ENCODE measurements around the gene DUSP1.

Gene DUSP1

DNA sequence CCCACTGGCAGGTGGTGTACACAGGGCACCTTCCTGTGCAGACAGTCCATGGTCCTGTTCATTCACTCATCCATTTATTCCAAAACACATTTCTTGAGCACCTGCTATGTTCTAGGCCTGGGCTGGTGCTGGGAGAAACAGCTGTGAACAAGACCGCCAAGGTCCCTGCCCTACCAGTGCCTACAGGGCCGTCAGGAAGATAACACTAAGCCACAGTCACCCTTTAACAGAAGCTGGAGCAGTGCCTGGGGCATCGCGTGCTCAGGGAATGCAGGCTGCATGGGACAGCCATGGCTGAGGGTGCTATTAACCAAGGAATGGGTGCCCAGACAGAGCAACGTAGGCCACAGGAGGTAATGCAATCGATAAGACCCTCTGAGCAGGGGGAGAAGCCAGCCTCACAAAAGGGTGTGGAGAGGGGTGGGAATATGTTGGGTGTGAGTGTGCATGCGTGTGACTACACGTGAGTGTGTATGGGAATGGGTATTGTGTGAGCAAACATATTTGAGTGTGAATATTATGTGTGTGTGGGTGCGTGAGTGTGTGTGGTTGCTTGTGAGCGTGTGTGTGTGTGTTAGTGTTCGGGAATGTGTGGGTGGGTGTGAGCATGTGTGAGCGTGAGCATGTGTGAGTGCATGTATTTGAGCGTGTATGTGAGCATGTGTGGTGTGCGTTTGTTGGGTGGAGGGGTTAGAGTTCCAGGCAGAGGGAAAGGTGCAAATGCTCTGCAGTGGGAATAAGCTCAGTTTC, 19.1 kb downstream of the DUSP1 start:
- Histone ChIP-seq H3K4me3 (ENCODE audit: insufficient read depth, low read depth, low read length, poor library complexity, severe bottlenecking) (no peak overlapping the region), H3K27ac (ENCODE audit: insufficient read depth, low read length, poor library complexity, severe bottlenecking) (no peak overlapping the region)

GRCh38 chr5:172749881-172750633, 20.9 kb downstream of the DUSP1 start:
- DNase-seq: no peak
- no peaks in the 10 kb centered on the region for H3K36me3 ChIP-seq (ENCODE audit: control insufficient read depth, insufficient read depth, low read length)
- H3K4me1 ChIP-seq (ENCODE audit: control insufficient read depth, insufficient read depth, low read length, poor library complexity, severe bottlenecking): no peaks in the 10 kb centered on the region
- no peaks in the 10 kb centered on the region for H3K9me3 ChIP-seq (ENCODE audit: control insufficient read depth, low read length)
- no peak overlapping the region for H3K27ac ChIP-seq (ENCODE audit: insufficient read depth, low read length, poor library complexity, severe bottlenecking)
- H3K4me3 ChIP-seq (ENCODE audit: insufficient read depth, low read depth, low read length, poor library complexity, severe bottlenecking): no peak overlapping the region
- no peaks in the 10 kb centered on the region for H3K27me3 ChIP-seq (replicated peaks; ENCODE audit: control insufficient read depth, insufficient read depth, low read length, poor library complexity, severe bottlenecking)

More for the DNA sequence above, 19.1 kb downstream of the DUSP1 start:
- Histone ChIP-seq H3K27me3 (replicated peaks; ENCODE audit: control insufficient read depth, insufficient read depth, low read length, poor library complexity, severe bottlenecking) (no peaks in the 10 kb centered on the region), H3K4me1 (ENCODE audit: control insufficient read depth, insufficient read depth, low read length, poor library complexity, severe bottlenecking) (no peaks in the 10 kb centered on the region), H3K9me3 (ENCODE audit: control insufficient read depth, low read length) (no peaks in the 10 kb centered on the region), H3K36me3 (ENCODE audit: control insufficient read depth, insufficient read depth, low read length) (no peaks in the 10 kb centered on the region)
- no peak for DNase-seq

DNA sequence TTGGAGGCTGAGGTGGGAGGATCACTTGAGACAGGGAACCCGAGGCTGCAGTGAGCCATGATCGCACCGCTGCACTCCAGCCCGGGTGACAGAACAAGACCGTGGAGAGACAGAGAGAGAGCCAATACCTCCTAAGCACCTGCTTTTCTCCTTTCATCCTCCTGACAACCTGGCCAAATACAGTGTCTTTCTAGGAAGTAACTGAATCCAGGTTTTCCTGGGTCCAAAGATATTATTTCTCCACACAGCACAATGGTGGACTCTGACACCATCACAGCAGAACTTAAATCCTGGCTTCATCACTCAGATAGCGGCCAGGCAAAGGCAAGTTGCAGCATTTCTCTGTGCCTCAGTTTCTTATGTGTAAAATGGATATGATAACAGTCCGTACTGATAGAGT, 21.9 kb downstream of the DUSP1 start:
- no peak for DNase-seq
- H3K27ac ChIP-seq (ENCODE audit: insufficient read depth, low read length, poor library complexity, severe bottlenecking): no peak overlapping the region
- H3K9me3 ChIP-seq (ENCODE audit: control insufficient read depth, low read length): no peaks in the 10 kb centered on the region

DNA sequence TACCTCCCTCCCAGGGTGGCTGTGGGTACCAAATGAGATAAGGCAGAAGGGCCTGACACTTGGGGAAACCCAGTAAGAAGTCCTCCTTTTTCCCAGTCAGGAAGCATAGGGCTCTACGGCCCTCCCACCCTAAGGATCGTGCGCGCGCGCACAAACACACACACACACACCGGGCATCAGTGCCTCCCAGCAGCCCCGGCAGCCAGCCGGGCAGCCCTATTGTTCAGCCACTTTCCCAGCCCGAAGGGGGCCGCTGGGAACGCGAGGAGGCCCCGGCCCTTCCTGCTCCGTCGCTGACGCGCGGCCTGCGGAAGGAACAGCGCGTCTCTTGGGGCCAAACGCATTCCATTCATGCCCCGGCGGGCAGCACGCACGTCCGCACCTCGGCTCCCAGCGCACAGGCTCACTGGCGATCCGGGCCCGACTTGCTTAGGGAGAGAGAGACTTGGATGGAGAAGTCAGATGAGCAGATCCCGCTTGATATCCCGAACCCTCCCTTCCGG, 22.6 kb downstream of the DUSP1 start:
- H3K27ac ChIP-seq (ENCODE audit: insufficient read depth, low read length, poor library complexity, severe bottlenecking): no peak overlapping the region
- H3K9me3 ChIP-seq (ENCODE audit: control insufficient read depth, low read length): no peaks in the 10 kb centered on the region
- H3K4me1 ChIP-seq (ENCODE audit: control insufficient read depth, insufficient read depth, low read length, poor library complexity, severe bottlenecking): no peaks in the 10 kb centered on the region
- H3K27me3 ChIP-seq (replicated peaks; ENCODE audit: control insufficient read depth, insufficient read depth, low read length, poor library complexity, severe bottlenecking): no peaks in the 10 kb centered on the region
- no peaks in the 10 kb centered on the region for H3K36me3 ChIP-seq (ENCODE audit: control insufficient read depth, insufficient read depth, low read length)
- H3K4me3 ChIP-seq (ENCODE audit: insufficient read depth, low read depth, low read length, poor library complexity, severe bottlenecking): no peak overlapping the region
- DNase-seq: no peak

More for the DNA sequence above, 21.9 kb downstream of the DUSP1 start:
- no peaks in the 10 kb centered on the region for H3K27me3 ChIP-seq (replicated peaks; ENCODE audit: control insufficient read depth, insufficient read depth, low read length, poor library complexity, severe bottlenecking)
- no peak overlapping the region for H3K4me3 ChIP-seq (ENCODE audit: insufficient read depth, low read depth, low read length, poor library complexity, severe bottlenecking)
- no peaks in the 10 kb centered on the region for H3K36me3 ChIP-seq (ENCODE audit: control insufficient read depth, insufficient read depth, low read length)
- H3K4me1 ChIP-seq (ENCODE audit: control insufficient read depth, insufficient read depth, low read length, poor library complexity, severe bottlenecking): no peaks in the 10 kb centered on the region

GRCh38 chr5:172747471-172747870, 23.5 kb downstream of the DUSP1 start:
- H3K36me3 ChIP-seq (ENCODE audit: control insufficient read depth, insufficient read depth, low read length): no peaks in the 10 kb centered on the region
- no peak for DNase-seq
- H3K4me3 ChIP-seq (ENCODE audit: insufficient read depth, low read depth, low read length, poor library complexity, severe bottlenecking): no peak overlapping the region
- no peaks in the 10 kb centered on the region for H3K4me1 ChIP-seq (ENCODE audit: control insufficient read depth, insufficient read depth, low read length, poor library complexity, severe bottlenecking)
- H3K9me3 ChIP-seq (ENCODE audit: control insufficient read depth, low read length): no peaks in the 10 kb centered on the region
- no peak overlapping the region for H3K27ac ChIP-seq (ENCODE audit: insufficient read depth, low read length, poor library complexity, severe bottlenecking)
- no peaks in the 10 kb centered on the region for H3K27me3 ChIP-seq (replicated peaks; ENCODE audit: control insufficient read depth, insufficient read depth, low read length, poor library complexity, severe bottlenecking)

- Histone ChIP-seq H3K4me1 (ENCODE audit: control insufficient read depth, insufficient read depth, low read length, poor library complexity, severe bottlenecking) (no peaks in the 10 kb centered on the region), H3K27ac (ENCODE audit: insufficient read depth, low read length, poor library complexity, severe bottlenecking) (no peak overlapping the region), H3K4me3 (ENCODE audit: insufficient read depth, low read depth, low read length, poor library complexity, severe bottlenecking) (no peak overlapping the region), H3K27me3 (replicated peaks; ENCODE audit: control insufficient read depth, insufficient read depth, low read length, poor library complexity, severe bottlenecking) (no peaks in the 10 kb centered on the region), H3K9me3 (ENCODE audit: control insufficient read depth, low read length) (no peaks in the 10 kb centered on the region), H3K36me3 (ENCODE audit: control insufficient read depth, insufficient read depth, low read length) (no peaks in the 10 kb centered on the region)
- DNase-seq: no peak
These were observed 24.3 kb downstream of the DUSP1 start for GRCh38 chr5:172746725-172747124.

GRCh38 chr5:172745838-172746237, 25.2 kb downstream of the DUSP1 start:
- Histone ChIP-seq H3K27ac (ENCODE audit: insufficient read depth, low read length, poor library complexity, severe bottlenecking) (no peak overlapping the region), H3K36me3 (ENCODE audit: control insufficient read depth, insufficient read depth, low read length) (no peaks in the 10 kb centered on the region), H3K4me1 (ENCODE audit: control insufficient read depth, insufficient read depth, low read length, poor library complexity, severe bottlenecking) (no peaks in the 10 kb centered on the region), H3K9me3 (ENCODE audit: control insufficient read depth, low read length) (no peaks in the 10 kb centered on the region), H3K4me3 (ENCODE audit: insufficient read depth, low read depth, low read length, poor library complexity, severe bottlenecking) (no peak overlapping the region), H3K27me3 (replicated peaks; ENCODE audit: control insufficient read depth, insufficient read depth, low read length, poor library complexity, severe bottlenecking) (no peaks in the 10 kb centered on the region)
- no peak for DNase-seq

GRCh38 chr5:172745406-172745805, 25.6 kb downstream of the DUSP1 start:
- H3K27ac ChIP-seq (ENCODE audit: insufficient read depth, low read length, poor library complexity, severe bottlenecking): no peak overlapping the region
- no peaks in the 10 kb centered on the region for H3K36me3 ChIP-seq (ENCODE audit: control insufficient read depth, insufficient read depth, low read length)
- H3K4me1 ChIP-seq (ENCODE audit: control insufficient read depth, insufficient read depth, low read length, poor library complexity, severe bottlenecking): no peaks in the 10 kb centered on the region
- no peaks in the 10 kb centered on the region for H3K9me3 ChIP-seq (ENCODE audit: control insufficient read depth, low read length)
- no peak for DNase-seq
- no peaks in the 10 kb centered on the region for H3K27me3 ChIP-seq (replicated peaks; ENCODE audit: control insufficient read depth, insufficient read depth, low read length, poor library complexity, severe bottlenecking)
- no peak overlapping the region for H3K4me3 ChIP-seq (ENCODE audit: insufficient read depth, low read depth, low read length, poor library complexity, severe bottlenecking)

DNA sequence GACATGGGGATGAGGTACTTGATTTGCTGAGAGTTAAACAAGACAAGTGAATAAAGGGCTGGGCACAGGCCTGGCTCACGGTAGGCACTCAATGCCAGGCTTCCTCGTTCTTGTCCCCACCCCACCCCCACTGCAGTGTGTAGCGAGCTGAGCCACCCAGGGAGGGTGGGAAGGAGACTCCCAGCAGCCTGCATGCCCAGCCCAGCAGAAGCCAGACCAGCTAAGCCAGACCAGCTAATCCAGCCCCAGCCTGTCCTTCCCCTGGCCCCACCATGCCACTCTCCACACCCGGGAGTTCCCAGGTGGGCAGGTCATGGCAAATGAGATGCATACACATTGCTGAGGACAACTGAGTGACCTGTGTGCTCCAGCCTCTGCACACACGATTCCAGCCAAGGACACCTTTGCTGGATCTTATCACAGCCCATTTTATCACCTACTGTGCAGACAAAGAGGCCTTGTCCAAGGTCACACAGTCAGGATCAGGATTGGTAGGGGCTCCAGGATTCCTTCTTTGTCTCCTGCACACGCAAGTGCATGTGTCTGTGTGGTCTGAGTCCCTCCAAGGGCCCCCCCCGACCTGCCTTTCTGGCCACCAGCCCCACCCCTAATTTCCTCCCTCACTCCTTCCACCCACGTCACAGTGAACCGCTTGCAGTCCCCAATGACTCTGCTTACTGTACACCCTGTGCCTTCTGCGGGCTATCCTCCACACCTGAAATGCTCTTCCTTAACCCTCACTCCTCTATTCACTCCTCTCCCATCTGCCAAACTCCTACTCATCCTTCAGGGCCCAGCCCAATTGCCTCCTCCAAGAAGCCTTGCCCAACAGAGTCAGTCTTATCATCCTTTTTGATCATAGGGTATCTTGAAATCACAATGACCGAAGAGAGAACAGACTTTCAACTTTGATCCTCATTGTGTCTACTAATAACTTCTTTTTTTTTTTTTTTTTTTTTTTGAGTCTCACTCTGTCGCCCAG, 26.6 kb downstream of the DUSP1 start:
- Histone ChIP-seq H3K36me3 (ENCODE audit: control insufficient read depth, insufficient read depth, low read length) (no peaks in the 10 kb centered on the region), H3K9me3 (ENCODE audit: control insufficient read depth, low read length) (no peaks in the 10 kb centered on the region), H3K4me3 (ENCODE audit: insufficient read depth, low read depth, low read length, poor library complexity, severe bottlenecking) (no peak overlapping the region), H3K27me3 (replicated peaks; ENCODE audit: control insufficient read depth, insufficient read depth, low read length, poor library complexity, severe bottlenecking) (no peaks in the 10 kb centered on the region), H3K4me1 (ENCODE audit: control insufficient read depth, insufficient read depth, low read length, poor library complexity, severe bottlenecking) (no peaks in the 10 kb centered on the region), H3K27ac (ENCODE audit: insufficient read depth, low read length, poor library complexity, severe bottlenecking) (no peak overlapping the region)
- no peak for DNase-seq
